Epithelial cell of prostate (primary cell): Measurements from ENCODE around the gene NFKBIL1.

Experiments used
- DNase-seq: peaks from one replicate; pipeline ENCODE4 v3.0.0-alpha.2; 2011; ENCODE audit warnings: low read depth, low spot score
- H3K27ac ChIP-seq: fragments of 450-650 bp; 2 replicates; pipeline ENCODE4 v1.5.1; 2017; ENCODE audit warnings: mild to moderate bottlenecking

The NFKBIL1 gene

GRCh38 chr6:31558631-31559500, 11.5 kb downstream of the NFKBIL1 start:
- H3K27ac ChIP-seq, result peak overlapping the region; percentile 42
- no peak for DNase-seq

- no peak for DNase-seq
- H3K27ac ChIP-seq, result peak overlapping the region; percentile 42
These were observed 12.2 kb downstream of the NFKBIL1 start for GRCh38 chr6:31559606-31559957.

GRCh38 chr6:31559958-31560696, 12.7 kb downstream of the NFKBIL1 start:
- DNase-seq, result no peak
- peak overlapping the region; percentile 42 for H3K27ac ChIP-seq

GRCh38 chr6:31560697-31561058, 13.3 kb downstream of the NFKBIL1 start:
- DNase-seq, result no peak
- peak overlapping the region; percentile 42 for H3K27ac ChIP-seq

- H3K27ac ChIP-seq, result no peak overlapping the region
- DNase-seq, result no peak
These were observed 20.3 kb downstream of the NFKBIL1 start for GRCh38 chr6:31567531-31568370.

GRCh38 chr6:31568537-31568961, 21.1 kb downstream of the NFKBIL1 start:
- no peak for DNase-seq
- no peak overlapping the region for H3K27ac ChIP-seq

GRCh38 chr6:31569861-31570536, 22.6 kb downstream of the NFKBIL1 start:
- H3K27ac ChIP-seq, result no peak overlapping the region
- DNase-seq, result no peak

- H3K27ac ChIP-seq, result no peak within 1 kb of the TSS
- DNase-seq, result no peak
These were observed 24.9 kb downstream of the NFKBIL1 start, which contains the start of gene LTA for GRCh38 chr6:31572041-31572911. Gene LTA (plus strand): TSS chr6:31572289. CDS start chr6:31572743, 454 bp downstream.

- H3K27ac ChIP-seq, result no peak overlapping the region
- no peak for DNase-seq
These were observed 26.1 kb downstream of the NFKBIL1 start for GRCh38 chr6:31573239-31574105.

- no peak for DNase-seq
- no peak overlapping the region for H3K27ac ChIP-seq
These were observed 27.0 kb downstream of the NFKBIL1 start for GRCh38 chr6:31574106-31575061.

- DNase-seq, result no peak
- no peak within 1 kb of the TSS for H3K27ac ChIP-seq
These were observed 28.0 kb downstream of the NFKBIL1 start, which contains the start of gene TNF for GRCh38 chr6:31575335-31575901. Gene TNF (plus strand): TSS chr6:31575565. CDS start chr6:31575742, 177 bp downstream.

- DNase-seq, result no peak
- no peak overlapping the region for H3K27ac ChIP-seq
These were observed 28.7 kb downstream of the NFKBIL1 start for GRCh38 chr6:31575952-31576685.

GRCh38 chr6:31576897-31577578, 29.6 kb downstream of the NFKBIL1 start:
- no peak for DNase-seq
- H3K27ac ChIP-seq, result no peak overlapping the region

- no peak overlapping the region for H3K27ac ChIP-seq
- DNase-seq, result no peak
These were observed 30.2 kb downstream of the NFKBIL1 start for GRCh38 chr6:31577579-31577966.
